LNCaP clone FGC (cell line): ENCODE measurements around the gene NAA60.
"Not testable (repeated sequence)": the region's sequence is repeated elsewhere in the genome, so short reads cannot be mapped to it uniquely, and the experiment has no call there.

Experiments
- DNase-seq: peaks from one replicate; pipeline ENCODE4 v3.0.0-alpha.2; 2011; ENCODE audit warnings: low read depth
- H3K4me3 ChIP-seq: 2 replicates; pipeline ENCODE4 v1.5.1; 2011; ENCODE audit warnings: mild to moderate bottlenecking, low read depth, low read length, control low read depth
- TF ChIP-seq, protein P1 (sequence below): IDR thresholded peaks from 2 replicates; pipeline ENCODE4 v1.5.1; 2012; ENCODE audit warnings: mild to moderate bottlenecking; ENCODE audit not compliant: control insufficient read depth, insufficient read depth; ENCODE audit errors: extremely low read depth

The NAA60 gene

DNA sequence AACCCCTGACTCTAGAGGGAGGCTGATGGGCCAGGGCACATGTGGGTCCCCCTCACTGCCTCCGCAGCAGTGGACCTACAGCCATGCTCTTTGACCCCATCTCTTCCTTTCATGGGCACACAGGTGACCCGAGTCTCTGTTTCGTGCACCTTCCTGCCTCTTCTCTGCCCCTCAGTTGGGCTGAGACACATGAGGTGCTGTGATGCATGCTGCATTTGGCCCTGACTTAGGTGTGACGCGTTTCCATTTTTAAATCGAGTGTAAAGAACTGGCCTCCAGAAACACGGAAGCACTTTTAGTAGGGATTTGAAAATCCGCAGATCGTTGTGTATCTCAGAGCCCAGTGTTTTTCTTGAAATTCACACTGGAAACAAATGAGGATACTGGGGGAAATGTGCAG is 27.2 kb downstream of the NAA60 start:
- TF ChIP-seq, protein P1, sequence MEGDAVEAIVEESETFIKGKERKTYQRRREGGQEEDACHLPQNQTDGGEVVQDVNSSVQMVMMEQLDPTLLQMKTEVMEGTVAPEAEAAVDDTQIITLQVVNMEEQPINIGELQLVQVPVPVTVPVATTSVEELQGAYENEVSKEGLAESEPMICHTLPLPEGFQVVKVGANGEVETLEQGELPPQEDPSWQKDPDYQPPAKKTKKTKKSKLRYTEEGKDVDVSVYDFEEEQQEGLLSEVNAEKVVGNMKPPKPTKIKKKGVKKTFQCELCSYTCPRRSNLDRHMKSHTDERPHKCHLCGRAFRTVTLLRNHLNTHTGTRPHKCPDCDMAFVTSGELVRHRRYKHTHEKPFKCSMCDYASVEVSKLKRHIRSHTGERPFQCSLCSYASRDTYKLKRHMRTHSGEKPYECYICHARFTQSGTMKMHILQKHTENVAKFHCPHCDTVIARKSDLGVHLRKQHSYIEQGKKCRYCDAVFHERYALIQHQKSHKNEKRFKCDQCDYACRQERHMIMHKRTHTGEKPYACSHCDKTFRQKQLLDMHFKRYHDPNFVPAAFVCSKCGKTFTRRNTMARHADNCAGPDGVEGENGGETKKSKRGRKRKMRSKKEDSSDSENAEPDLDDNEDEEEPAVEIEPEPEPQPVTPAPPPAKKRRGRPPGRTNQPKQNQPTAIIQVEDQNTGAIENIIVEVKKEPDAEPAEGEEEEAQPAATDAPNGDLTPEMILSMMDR, result no peak
- no peak overlapping the region for H3K4me3 ChIP-seq
- DNase-seq, result no peak

DNA sequence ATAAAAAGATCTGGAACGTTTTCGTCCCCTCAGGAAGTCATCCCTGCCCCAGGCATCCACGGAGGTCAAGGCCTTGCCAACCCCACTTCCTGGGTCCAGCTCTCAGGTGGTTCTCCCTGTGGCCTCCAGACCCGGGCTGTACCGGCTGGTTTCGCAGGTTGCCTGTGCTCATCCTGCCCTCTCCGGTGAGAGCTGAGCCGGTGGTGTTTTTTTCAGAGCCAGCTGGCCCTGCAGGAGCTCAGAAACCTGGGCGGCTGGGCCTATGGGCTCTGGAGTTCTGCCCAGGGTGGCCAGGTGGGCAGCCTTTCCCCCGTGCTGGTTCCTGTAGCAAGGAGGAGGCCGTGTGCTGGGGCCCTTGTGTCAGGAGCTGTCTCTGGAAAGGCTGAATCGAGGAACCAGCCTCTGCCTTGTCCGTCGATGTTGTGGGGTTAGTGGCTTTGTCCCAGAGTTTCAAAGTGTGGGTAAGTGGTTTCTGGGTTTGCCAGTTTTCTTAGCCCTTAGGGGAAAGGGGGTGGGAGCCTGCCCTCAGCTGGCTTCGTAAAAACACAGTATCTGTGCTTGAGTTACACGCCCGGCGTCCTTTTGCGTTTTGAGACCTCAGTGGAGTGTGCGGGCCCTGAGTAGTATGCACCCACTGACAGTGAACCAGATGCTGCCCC is 28.2 kb downstream of the NAA60 start:
- no peak overlapping the region for H3K4me3 ChIP-seq
- TF ChIP-seq, protein P1, result no peak
- DNase-seq, result no peak

DNA sequence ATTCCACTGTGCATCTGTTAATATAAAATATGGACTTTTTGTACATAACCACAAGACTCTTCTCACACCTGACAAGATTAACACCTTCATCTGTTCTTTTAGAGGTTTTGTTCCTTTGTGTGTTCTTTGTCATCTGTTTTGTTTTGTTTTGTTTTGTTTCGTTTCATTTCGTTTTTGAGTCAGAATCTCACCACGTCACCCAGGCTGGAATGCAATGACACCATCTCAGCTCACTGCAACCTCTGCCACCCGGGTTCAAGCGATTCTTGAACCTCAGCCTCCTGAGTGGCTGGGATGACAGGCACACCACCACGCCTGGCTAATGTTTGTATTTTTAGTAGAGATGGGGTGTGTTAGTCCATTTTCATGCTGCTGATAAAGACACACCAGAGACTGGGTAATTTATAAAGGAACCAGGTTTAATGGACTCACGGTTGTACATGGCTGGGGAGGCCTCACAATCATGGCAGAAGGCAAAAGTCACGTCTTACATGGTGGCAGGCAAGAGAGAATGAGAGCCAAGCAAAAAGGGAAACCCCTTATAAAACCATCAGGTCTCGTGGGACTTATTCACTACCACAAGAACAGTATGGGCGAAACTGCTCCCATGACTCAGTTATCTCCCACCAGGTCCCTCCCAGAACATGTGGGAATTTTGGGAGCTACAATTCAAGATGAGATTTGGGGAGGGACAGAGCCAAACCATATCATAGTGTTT is 29.6 kb downstream of the NAA60 start:
- TF ChIP-seq, protein P1, result no peak
- H3K4me3 ChIP-seq, result no peak overlapping the region
- no peak for DNase-seq

DNA sequence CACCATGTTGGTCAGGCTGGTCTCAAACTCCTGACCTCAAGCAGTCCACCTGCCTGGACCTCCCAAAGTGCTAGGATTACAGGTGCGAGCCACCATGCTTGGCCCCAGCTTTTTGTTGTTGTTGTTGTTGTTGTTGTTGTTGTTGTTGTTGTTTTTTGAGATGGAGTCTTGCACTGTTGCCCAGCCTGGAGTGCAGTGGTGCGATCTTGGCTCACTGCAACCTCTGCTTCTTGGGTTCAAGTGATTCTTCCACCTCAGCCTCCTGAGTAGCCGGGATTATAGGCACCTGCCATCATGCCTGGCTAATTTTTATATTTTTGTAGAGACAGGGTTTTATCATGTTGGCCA is 30.1 kb downstream of the NAA60 start:
- not testable (repeated sequence) for H3K4me3 ChIP-seq, DNase-seq

DNA sequence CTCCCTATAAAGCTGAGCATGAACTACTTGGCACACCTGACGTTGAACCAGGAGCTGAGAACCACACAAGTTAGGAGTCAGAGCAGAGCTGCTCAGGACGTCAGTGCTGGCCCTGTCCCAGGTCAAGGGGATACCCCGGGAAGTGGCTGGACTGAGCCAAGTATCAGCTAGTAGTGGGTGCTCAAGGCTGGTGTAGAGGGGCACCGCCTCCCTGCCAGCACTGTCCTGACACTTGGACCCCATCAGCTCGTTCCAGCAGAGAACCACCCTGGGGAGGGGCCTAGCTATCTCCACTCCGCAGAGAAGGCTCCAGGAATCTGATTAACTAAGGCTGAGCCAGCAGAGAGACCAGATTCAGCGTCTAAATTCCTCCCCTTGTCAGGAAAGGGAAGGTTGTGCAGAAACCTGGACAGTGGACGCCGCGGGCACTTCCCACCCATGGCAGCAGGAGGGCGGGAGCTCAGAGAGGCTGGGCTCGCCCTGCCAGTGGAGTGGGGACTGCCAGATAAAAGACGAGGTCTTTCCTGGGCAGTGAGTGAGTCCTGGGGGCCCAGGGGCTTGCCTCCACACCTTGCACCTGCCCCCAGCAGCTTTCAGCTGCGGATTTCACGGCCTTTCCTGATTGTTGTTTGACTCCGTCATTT is 30.8 kb downstream of the NAA60 start:
- no peak overlapping the region for H3K4me3 ChIP-seq
- DNase-seq, result no peak
- TF ChIP-seq, protein P1, result no peak

DNA sequence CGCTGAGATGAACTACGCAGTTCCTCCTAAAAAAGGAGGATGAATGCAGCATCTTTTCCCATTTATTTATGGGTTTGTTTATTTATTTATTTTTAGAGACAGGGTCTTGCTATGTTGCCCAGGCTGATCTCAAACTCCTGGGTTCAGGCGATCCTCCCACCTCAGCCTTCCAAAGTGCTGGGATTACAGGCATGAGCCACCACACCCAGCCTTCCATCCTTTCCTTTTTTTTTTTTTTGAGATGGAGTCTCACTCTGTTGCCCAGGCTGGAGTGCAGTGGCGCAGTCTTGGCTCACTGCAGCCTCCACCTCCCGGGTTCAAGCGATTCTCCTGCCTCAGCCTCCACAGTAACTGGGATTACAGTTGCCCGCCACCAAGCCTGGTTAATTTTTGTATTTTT is 31.4 kb downstream of the NAA60 start:
- DNase-seq, H3K4me3 ChIP-seq: not testable (repeated sequence)

DNA sequence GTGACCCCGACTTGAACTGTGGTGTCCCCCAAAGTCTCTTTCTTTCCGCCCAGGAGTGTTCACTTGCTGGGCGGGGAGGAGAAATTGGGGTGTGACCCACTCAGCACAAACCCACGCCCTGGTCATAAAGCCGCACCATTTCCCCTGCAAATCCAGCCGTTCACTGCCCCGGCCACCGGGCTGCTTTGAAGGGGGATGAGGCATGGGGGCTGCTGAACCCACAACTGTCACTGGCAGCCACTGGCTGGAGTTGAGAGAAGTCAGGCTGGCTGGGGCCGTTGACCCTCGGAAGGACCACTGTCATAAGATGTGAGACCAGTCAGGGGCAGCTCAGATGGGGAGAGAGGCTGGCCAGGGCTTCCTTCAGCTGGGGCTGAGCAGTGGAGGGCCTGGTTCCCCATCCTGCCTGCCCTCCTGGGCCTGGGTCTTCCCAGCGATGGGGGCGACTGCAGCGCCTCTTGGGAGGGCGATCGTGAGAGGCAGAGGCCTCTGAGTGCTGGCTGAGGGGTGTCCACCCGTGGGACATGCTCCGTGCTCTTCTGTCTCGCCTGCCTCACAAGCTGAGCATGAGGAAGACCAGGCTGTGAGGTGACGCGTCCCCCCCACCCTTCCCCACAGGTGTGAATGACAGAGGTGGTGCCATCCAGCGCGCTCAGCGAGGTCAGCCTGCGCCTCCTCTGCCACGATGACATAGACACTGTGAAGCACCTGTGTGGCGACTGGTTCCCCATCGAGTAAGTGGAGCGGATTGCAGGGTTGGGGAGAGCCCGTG is 32.3 kb downstream of the NAA60 start:
- DNase-seq, result no peak
- TF ChIP-seq, protein P1, result no peak
- no peak overlapping the region for H3K4me3 ChIP-seq
